Hippocampal formation (tissue), 2 donors: ENCODE results near the gene NHS.
"Not testable (repeated sequence)": the region's sequence is repeated elsewhere in the genome, so short reads cannot be mapped to it uniquely, and the experiment has no call there.

ENCODE experiments used
- DNase-seq, 2 donors: peaks; one replicate each; lab custom pipeline; 2025; lab: John Stamatoyannopoulos, UW

NHS gene

GRCh38 chrX:17496407-17496806 lies 121.4 kb downstream of the NHS start:
- DNase-seq = no peak

GRCh38 chrX:17497193-17497592 lies 122.2 kb downstream of the NHS start:
- DNase-seq = no peak

GRCh38 chrX:17499512-17499911 lies 124.5 kb downstream of the NHS start:
- no peak for DNase-seq

- no peak for DNase-seq
Observed at GRCh38 chrX:17500145-17500579, 125.2 kb downstream of the NHS start.

- DNase-seq = no peak
Observed at GRCh38 chrX:17501746-17502145, 126.7 kb downstream of the NHS start.

GRCh38 chrX:17506352-17506751 lies 131.4 kb downstream of the NHS start:
- not testable (repeated sequence) for DNase-seq

GRCh38 chrX:17511556-17511955 lies 136.6 kb downstream of the NHS start:
- no peak for DNase-seq

- no peak for DNase-seq
Observed at GRCh38 chrX:17519358-17519757, 144.4 kb downstream of the NHS start.

- DNase-seq = no peak
Observed at GRCh38 chrX:17520016-17520615, 145.1 kb downstream of the NHS start.

GRCh38 chrX:17521871-17522693 lies 147.1 kb downstream of the NHS start:
- DNase-seq = no peak

GRCh38 chrX:17525266-17525665 lies 150.3 kb downstream of the NHS start:
- DNase-seq = no peak

GRCh38 chrX:17525762-17526555 lies 151.0 kb downstream of the NHS start:
- DNase-seq = no peak

GRCh38 chrX:17527135-17527701 lies 152.2 kb downstream of the NHS start:
- DNase-seq = peak; percentile 3 to 6

- no peak for DNase-seq
Observed at GRCh38 chrX:17527922-17528321, 152.9 kb downstream of the NHS start.

- no peak for DNase-seq
Observed at GRCh38 chrX:17529151-17529745, 154.2 kb downstream of the NHS start.

GRCh38 chrX:17531500-17531899 lies 156.5 kb downstream of the NHS start:
- DNase-seq = no peak

GRCh38 chrX:17535229-17535628 lies 160.2 kb downstream of the NHS start:
- DNase-seq = no peak

GRCh38 chrX:17537723-17538243 lies 162.8 kb downstream of the NHS start:
- DNase-seq = no peak

GRCh38 chrX:17542123-17542522 lies 167.1 kb downstream of the NHS start:
- no peak for DNase-seq

GRCh38 chrX:17544821-17545220 lies 169.8 kb downstream of the NHS start:
- no peak for DNase-seq

GRCh38 chrX:17546356-17546755 lies 171.4 kb downstream of the NHS start:
- DNase-seq = no peak

- no peak for DNase-seq
Observed at GRCh38 chrX:17547658-17548057, 172.7 kb downstream of the NHS start.
